ENCODE results near the gene OXER1.

OXER1 gene

DNA sequence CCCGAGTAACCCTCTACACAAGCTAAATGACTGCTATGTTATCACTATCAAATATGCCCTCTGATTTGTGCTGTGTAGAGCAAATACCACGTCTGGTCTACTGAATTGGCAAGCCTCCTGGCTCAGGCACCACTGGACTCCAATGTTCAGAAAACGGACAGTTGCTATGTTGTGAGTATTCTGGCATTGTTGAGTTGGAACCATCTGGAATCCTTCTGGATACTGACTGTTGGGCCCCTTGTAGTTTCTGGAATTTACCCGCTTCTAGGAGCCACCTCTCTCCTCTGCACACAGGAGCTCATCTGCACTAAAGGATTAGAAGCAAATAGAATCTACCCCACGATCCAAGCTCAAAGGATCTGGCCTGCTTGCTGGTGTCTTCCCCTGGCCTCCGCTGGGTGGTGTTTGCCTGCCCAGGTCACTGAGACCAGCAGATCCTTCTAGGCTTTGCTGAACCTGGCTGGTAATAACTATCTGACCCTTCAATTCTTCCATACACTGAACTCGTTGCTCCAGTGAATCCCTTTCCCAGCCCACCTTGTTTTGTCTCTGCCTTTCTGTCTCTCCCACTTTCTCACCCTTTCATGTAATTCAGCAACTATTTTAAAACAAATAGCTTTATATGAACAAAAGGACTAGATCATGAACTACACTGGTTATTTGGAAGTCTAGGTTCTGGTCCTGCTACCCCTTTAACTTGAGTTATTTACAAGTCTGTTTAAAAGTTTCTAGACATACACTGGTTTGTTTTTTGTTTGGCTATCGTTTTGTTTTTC lies 30.5 kb upstream of the OXER1 start:
- no peak overlapping the region for H3K4me3 ChIP-seq (ENCODE audit: low read depth, low read length)

DNA sequence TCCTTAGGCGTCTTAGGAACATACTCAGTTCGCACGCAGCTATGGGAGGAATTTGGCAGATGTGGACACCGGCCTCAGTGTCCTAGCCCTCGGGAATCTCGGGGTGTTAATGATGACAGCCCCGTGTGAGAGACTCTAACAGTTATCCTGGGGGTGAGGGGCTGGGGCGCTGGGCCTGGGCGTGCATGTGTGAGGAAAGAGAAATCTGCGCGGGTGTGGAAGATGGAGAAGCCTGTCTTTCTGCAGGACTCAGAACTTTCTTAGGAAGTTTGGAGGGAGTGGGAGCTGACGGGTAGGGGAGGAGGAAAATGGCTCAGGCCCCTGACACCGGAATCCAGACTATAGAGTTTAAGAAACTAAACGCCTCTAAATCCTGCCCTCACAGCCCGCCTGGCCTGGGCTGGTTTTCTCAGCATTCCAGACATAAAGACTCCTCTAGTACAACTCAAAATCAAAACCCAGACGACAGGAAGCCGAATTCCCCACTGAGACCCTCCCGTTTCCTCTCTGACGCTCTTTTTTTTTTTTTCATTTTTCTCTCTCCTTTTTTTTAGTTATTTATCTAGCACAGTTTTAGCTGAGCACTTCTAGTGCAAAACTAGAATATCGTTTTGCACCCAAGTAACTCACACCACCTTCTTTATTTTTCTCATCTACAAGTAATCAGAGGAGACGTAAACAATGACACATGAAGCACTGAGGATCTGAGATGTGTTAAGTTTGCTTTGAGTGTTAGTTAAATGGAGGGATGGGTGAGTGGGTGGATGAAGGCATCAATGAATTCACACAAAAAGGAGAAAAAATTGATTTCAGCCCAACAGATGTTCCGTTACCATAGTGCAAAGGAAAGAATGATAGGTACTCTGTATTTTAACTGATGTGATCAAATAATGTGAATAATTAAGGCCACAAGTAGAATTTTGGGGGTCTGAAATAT lies 29.7 kb upstream of the OXER1 start:
- H3K4me3 ChIP-seq (ENCODE audit: low read depth, low read length), result peak overlapping the region; percentile 51

DNA sequence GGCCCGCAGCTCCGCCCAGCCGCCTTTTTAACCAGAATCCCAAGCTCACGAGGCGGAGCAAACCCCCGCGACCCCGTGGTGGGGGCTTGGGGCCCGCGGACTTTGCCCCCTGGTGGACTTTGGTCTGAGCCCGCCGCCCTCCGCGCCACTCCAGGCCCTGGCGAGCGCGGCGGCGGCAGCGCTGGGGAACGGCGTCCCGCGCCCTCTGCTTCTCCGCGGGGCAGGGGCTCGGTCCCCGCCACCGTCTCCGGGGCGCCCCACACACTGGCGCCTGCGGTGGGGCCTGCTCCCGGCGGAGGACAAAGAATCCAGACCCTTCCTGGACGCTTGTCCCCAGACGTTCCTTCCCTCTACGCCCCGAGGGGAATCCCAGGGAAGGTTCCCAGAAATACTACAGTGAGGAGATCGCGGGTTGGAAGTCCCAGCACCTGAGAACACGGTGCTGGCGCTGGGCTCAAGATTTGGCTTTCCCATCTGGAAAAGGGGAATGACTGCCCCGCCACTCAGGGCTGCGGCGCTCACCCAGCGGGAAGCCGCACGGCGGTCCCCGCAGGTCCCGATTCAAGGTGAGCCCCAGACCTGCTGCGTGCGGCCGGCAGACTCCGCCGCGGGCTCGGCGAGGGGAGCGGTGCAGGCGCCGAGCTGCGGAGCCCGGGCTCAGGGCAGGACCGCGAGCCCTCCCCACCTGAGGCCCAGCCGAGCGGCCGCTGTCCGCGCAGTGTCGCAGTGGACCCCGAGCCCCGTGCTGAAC lies 28.8 kb upstream of the OXER1 start, which contains the start of gene HAAO:
TSS of gene HAAO (minus strand) at position 1 of the 751 bp plus-strand sequence. CDS start 47 bp downstream, outside the sequence.
- peak within 1 kb of the TSS; percentile 51 for H3K4me3 ChIP-seq (ENCODE audit: low read depth, low read length)

DNA sequence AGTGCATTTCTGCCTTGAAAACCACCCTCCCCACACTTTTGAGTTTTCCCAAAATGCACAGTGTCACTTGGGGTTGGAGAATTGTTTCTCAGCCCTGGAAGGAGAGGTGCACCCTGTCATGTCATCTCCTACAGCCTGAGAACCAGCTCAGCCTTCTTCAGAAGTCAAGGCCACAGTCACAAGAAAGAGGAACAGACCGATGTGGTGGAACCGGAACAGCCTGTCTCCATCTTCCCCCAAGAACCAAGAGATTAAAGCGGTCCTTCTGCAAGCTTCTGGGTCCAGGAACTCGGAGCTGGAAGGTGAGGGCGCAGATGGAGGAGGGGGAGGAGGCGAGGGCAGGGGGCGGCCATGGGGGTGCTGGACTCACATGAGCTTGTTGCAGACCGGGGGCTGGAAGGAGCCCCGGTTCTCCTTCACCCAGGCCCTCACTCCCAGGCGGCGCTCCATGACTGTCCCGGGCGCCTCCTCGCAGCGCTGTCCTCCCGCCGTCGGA lies 28.2 kb upstream of the OXER1 start:
- H3K4me3 ChIP-seq (ENCODE audit: low read depth, low read length), result peak overlapping the region; percentile 51

DNA sequence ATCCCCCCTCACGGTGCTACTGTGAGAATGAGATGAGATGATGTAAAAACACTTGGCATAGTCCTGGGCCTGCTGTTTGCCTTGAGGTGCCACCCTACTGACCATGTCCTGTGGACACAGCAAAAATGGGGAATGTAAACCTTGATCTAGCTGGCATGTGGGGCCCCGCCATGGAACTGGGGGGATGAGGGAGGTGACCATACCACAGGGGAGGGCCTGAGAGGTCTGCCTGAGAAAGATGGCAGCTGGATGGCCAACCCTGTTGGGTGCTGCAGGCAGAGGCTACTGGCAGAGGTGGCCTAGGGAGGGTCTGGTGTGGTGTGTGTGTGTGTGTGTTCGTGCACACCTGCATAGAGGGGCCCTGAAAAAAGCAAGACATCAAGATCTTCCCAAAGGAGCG lies 27.7 kb upstream of the OXER1 start:
- H3K4me3 ChIP-seq (ENCODE audit: low read depth, low read length), result no peak overlapping the region

DNA sequence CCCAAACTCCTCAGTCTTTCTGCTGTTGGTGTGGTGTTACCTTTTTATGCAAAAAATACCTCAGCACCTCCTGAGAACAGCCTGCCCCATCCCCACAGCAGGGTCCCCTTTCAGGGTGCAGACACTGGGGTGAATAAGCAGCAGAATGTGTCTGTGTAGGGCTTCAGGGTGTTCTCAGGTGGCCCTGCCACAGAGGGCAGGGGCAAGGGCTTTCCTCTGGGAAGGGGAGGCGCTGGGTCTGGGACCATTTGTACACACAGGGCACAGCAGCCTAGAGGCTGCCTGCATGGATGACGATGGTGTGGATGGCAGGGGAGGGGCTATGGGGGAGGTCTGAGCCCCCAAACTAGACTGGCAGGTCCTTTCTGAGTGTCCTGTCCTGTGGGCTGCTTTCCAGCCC lies 25.8 kb upstream of the OXER1 start:
- no peak overlapping the region for H3K4me3 ChIP-seq (ENCODE audit: low read depth, low read length)

DNA sequence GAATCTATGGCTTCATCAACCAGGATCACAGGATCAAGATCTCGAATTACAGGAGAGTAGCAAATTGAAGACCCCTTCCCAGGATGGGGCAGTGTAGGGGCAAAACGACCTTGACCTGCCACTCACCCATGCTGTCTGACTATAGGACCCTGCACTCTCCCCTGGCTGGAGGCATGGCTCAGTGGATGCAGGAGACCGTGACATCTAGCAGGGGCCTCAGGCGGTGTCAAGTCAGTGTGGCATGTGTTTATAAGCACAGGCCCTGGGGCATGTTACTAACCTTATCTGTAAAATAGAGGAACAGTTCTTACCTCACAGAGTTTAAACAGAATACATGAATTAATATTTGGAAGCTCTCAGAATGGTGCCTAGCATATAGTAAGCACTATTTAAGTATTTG lies 24.9 kb upstream of the OXER1 start:
- H3K4me3 ChIP-seq (ENCODE audit: low read depth, low read length), result no peak overlapping the region

DNA sequence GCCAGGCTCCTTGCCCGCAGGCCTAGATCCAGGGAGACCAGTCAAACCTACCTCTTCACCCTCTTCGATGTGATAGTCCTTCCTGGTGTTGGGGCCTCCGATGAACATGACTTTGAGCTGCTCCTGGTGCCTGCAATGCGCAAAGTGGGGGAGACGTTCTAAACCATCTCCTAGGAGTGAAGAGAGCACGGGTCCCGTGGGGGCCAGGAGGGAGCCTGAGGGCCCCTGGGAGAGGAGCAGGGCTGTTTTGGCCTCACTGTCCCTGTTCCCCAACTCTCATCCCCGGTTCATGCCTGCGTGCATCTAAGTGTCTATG lies 24.5 kb upstream of the OXER1 start:
- no peak overlapping the region for H3K4me3 ChIP-seq (ENCODE audit: low read depth, low read length)

DNA sequence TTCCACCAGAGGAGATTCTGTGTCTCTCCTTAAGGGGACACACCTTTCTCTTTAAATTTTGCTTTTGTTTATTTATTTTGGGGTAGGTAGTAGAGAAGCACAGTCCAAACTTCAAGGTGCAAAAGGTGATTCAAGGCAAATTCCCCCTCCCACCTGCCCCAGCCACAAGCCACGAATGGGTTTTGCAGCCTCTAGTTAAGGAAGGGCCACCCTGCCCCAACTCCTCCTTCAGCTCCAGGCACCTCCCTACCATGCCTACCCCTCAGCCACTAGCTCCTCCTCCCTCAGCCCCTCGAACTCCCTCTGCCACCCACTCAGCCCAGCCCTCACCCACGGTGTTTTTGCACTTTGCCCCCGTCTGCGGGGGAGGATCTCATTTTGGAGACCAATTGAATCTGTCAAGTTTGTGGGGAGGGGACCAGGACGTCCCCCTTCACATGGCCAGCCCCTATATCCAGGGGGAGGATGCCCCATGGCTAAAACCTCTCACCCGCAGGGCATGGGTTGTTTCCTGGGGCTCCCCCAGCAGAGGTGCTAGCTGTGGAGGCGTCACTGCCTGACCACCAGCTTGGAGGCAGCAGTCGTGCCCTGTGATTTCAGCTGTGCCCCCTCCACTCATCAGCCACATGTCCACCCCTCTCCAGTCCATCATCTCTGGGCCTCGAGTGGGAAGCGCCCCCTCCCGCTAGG lies 24.0 kb upstream of the OXER1 start:
- no peak overlapping the region for H3K4me3 ChIP-seq (ENCODE audit: low read depth, low read length)

DNA sequence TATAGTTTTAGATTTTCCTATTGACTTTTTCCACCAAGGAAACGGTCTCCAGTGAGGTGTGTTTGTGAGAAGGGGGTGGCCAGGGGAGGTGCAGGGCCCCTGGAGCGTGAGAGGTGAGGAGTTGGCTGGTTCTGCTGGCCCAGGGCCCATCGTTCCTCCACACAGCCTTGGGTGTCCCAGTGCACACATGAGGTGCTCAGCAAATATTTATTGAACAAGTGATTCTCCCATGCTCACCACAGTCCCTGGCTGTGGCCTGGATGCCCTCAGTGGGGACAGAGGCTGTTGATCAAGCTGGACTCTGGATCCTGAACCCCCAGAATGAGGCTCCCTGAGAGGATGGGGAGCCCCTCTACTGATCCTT lies 23.5 kb upstream of the OXER1 start:
- H3K4me3 ChIP-seq (ENCODE audit: low read depth, low read length), result no peak overlapping the region

DNA sequence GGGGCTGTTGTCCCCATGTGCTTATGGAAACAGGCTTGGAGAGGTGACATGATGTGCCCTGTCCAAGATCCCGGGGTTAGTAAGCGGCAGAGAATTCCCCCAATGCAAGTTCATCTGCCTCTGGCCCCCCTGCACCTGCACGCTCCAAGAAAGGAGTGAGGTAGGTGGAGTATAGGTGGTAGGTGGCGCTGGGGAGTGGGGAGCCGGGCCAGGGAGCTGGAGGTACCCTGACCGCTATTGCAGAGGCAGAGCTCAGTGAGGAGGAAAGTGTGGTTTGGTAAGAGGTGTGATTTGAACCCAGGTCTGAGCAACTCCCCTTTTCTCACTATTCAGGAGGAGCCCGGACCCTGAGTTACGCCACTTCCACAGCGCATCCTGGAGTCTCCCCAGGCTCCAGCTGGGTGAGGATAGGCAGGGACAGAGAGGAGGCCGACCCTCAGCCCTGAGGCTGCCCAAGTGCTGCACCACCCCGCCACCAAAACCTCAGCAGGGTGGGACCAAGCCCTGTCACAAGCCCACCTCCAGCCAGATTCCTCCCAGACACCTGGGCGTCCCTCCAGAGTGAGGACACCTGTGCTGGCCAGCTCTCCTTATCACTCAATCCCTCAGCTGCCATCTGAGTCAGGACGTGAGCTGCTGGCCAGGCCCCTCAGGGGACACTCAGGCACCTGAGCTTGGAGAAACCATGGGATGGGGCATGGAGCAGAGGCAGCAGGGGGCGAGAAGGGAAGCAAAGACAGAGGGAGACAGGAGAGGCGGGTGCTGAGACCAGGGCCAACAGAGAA lies 22.8 kb upstream of the OXER1 start:
- no peak overlapping the region for H3K4me3 ChIP-seq (ENCODE audit: low read depth, low read length)

DNA sequence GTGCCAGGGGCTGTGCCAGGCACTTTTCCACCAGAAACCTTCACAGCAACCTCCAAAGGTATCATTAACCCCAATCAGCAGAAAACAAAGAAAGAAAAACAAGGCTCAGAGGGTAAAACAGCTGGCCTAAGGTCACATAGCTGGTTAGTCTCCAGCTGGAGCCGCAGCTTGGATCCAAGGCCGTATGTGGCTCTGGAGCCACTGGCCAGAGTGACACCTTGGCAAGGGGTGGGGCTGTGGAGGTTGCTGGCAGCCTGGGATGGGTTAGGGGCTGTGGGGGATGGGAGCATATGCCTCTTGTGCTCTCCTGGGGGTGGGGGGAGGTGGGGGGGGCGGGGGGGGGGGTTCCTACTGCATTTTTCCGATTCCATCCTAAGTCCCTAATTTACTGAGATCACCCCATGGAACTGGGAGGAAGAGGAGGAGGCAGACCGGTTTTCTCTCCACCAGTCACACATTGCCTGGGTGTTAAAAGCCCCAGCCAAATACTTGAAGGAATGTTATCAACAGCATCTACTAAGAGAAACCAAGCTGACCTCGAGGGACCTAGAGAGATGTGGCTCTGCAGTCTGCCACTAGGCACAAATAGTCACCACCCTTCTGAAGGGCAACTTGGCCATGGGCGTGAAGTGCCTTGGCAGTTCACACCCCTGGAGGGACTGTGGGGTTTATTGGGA lies 20.4 kb upstream of the OXER1 start:
- H3K4me3 ChIP-seq (ENCODE audit: low read depth, low read length), result no peak overlapping the region

DNA sequence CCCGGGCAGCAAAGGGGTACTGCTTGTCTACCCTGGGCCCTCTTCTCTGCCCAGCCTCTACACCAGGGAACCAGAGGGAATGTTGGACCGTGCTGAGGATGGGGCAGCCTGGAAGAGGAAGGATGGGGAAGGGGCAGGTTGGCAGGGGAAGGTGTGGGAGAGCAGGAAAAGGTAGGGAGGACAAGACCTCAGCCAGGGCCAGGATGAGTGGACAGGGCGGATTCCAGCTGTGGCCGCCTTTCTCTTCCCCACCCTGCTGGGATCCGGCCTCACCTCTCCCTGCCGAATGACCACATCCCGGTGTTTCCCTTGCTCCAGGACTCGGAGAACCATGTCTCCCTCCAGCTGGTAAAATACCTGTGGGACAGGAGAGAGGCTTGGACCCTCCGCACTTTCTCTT lies 19.6 kb upstream of the OXER1 start:
- no peak overlapping the region for H3K4me3 ChIP-seq (ENCODE audit: low read depth, low read length)

DNA sequence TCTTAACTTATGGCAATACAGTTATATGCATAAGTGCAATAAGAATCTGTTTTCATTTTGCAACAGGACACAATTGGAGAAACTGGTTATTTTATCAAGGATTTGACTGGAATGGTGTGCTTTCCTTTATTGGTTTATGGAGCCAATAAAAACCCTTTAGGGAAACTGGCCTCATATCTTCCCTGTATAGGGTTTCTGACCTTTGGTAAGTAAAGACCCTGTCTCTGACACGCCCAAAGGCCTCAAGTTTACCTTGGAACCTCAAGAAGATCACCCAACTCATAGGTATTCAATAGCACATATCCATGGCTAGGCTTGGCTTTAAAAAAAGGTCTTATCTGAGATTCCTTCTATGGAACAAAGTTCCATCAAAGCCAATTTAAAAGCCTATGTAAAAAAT lies 17.2 kb upstream of the OXER1 start:
- H3K4me3 ChIP-seq (ENCODE audit: low read depth, low read length), result no peak overlapping the region

DNA sequence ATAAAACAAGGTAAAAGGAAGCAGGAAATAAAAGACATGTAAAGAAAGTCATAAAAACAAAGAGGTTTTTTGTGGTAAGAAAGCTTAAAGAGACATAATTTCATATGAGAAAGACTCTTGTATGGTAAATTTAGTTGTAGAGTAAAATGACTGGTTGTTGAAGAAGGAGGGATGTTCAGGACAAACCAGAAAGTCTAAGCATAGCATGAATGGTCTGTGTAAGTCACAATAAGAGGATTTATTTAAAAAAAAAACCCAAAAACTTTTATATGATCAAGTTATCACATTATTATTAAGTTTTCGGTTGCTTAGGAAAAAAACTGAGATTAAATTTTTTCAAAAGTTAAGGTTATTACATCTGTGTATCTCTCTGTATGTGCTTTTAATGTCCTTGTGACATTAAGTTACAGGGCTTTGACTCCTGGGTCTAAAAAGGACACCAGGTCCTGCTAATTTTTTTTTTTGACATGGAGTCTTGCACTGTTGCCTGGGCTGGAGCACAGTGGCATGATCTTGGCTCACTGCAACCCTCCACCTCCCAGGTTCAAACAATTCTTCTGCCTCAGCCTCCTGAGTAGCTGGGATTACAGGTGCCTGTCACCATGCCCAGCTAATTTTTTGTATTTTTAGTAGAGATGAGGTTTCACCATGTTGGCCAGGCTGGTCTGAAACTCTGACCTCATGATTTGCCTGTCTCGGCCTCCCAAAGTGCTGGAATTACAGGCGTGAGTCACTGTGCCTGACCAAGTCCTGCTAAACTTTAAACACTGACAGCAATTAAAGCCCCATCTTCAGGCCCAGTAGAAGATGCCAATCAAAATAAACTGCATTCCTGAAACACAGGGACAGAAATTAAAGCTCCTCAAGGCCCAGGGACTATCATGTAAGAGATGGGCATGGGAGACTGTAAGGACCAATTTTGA lies 14.2 kb upstream of the OXER1 start:
- no peak overlapping the region for H3K4me3 ChIP-seq (ENCODE audit: low read depth, low read length)

DNA sequence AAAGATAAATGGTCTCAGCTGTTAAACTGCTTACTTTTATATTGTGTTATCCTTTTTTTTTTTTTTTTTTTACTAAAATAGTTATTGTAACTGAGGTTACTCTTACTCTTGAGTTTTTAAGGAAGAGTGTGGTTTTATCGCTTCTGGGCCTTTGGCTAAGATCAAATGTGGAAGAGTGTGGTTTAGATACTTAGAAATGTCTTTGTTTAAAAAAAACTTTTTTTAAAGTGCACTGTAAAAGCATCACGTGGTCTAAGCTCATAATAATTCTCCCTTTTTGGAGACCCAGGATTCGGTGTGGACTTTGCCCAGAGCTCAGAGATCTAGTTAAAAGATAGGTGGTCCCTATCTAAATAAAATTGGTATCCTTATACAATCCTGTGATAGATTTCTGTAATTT lies 11.9 kb upstream of the OXER1 start:
- H3K4me3 ChIP-seq (ENCODE audit: low read depth, low read length), result no peak overlapping the region

DNA sequence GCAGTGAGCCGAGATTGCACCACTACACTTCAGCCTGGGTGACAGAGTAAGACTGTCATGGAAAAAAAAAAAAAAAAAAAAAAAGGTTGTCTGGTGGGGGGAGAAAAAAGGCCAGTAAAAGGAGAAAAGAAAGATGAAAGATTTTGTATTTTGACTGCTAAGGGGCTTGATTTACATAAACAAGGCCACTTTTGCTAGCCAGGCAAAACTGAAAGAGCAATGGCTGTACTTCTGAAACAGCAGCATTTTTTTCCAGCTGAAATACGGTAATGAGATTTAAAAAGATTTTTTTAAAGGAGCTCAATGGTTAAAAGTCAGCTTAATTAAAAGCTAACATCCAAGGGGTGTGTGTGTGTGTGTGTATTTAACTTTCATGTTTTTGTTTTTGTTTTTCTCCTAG lies 11.3 kb upstream of the OXER1 start:
- no peak overlapping the region for H3K4me3 ChIP-seq (ENCODE audit: low read depth, low read length)

DNA sequence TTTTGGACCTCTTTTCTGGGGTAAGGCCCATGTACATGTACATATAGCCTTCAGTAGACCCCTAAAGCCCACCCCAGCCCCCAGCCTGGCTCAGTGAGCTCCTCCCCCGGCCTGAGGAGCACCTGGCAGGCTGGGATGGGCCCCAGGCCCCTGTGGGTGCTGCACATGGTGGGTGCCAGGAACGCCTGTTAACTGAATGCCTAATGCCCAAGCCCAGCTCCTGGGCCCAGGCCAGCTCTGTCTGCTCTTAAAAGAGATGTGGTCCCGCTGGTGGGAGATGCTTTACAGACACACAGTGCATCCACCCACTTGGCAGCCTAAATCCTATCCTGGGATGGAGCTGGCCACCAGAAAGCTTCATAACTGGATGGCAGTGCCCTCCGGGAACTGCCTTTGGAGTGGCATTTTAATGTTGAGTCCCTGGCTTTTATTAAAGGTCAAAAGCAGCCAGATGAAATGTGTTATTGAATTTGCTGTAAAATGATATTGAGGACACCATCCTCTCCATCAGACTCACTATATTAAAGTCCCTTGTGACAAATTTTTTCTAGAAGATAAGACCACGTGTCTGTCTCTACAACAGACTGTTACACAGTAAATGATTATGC lies 7.7 kb upstream of the OXER1 start:
- no peak overlapping the region for H3K4me3 ChIP-seq (ENCODE audit: low read depth, low read length)
